Thymus (tissue), 11 donors: ENCODE measurements around the gene RNF166. TPM values are rescaled to one million over a fixed set of nuclear protein-coding genes. Genes with fewer than 3 reads are reported as not detected.
A peak's percentile ranks its signal among the peaks of the same experiment; 100 is the strongest.

Experiments
- DNase-seq, 9 donors: peaks; one replicate each; pipeline ENCODE4 v3.0.0-alpha.2; 2013; ENCODE audit warnings: low spot score in 9 of 9, low read depth in 6 of 9, missing footprints in 1 of 9
- H3K27ac ChIP-seq, 2 donors: one replicate each; pipeline ENCODE4 v1.5.1; 2013; ENCODE audit warnings: control low read depth in 1 of 2, low read depth in 1 of 2, low read length in 1 of 2, mild to moderate bottlenecking in 1 of 2, moderate library complexity in 1 of 2
- H3K27me3 ChIP-seq, 2 donors: one replicate each; pipeline ENCODE4 v1.5.1; 2013; ENCODE audit warnings: low read length in 1 of 2; ENCODE audit not compliant: control insufficient read depth in 2 of 2, insufficient read depth in 1 of 2
- H3K36me3 ChIP-seq, 2 donors: one replicate each; pipeline ENCODE4 v1.5.1; 2013; ENCODE audit warnings: low read length in 1 of 2, mild to moderate bottlenecking in 1 of 2, moderate library complexity in 1 of 2; ENCODE audit not compliant: control insufficient read depth in 2 of 2, insufficient read depth in 2 of 2
- H3K4me1 ChIP-seq, 2 donors: one replicate each; pipeline ENCODE4 v1.5.1; 2013; ENCODE audit warnings: low read length in 2 of 2; ENCODE audit not compliant: control insufficient read depth in 2 of 2, insufficient read depth in 2 of 2
- H3K4me3 ChIP-seq, 2 donors: one replicate each; pipeline ENCODE4 v1.5.1; 2013; ENCODE audit warnings: low read length in 2 of 2, control low read depth in 1 of 2, mild to moderate bottlenecking in 1 of 2
- H3K9me3 ChIP-seq, 2 donors: one replicate each; pipeline ENCODE4 v1.5.1; 2013; ENCODE audit warnings: low read length in 1 of 2, mild to moderate bottlenecking in 1 of 2; ENCODE audit not compliant: control insufficient read depth in 2 of 2, insufficient read depth in 1 of 2
- WGBS: extraction: QIAGEN DNeasy Blood & Tissue Kit; methylation state at CpG from one replicate; pipeline ENCODE4 v1.1.7; 2013; 5-methylcytosine and 5-hydroxymethylcytosine counted together
- polyA plus RNA-seq: library from polyadenylated mRNA; stranded (reverse); fragments of 200-250 nt; gene quantifications from one replicate; pipeline ENCODE4 v1.2.3, GENCODE V29; 2013
- total RNA-seq: library from RNA; stranded (reverse); fragments of 120-200 nt; gene quantifications from one replicate; pipeline ENCODE4 v1.2.4, GENCODE V29; 2013
- donor health status: healthy.

RNF166 gene
- total and polyA plus RNA-seq, 2 donors = 32.6 to 144 TPM

DNA sequence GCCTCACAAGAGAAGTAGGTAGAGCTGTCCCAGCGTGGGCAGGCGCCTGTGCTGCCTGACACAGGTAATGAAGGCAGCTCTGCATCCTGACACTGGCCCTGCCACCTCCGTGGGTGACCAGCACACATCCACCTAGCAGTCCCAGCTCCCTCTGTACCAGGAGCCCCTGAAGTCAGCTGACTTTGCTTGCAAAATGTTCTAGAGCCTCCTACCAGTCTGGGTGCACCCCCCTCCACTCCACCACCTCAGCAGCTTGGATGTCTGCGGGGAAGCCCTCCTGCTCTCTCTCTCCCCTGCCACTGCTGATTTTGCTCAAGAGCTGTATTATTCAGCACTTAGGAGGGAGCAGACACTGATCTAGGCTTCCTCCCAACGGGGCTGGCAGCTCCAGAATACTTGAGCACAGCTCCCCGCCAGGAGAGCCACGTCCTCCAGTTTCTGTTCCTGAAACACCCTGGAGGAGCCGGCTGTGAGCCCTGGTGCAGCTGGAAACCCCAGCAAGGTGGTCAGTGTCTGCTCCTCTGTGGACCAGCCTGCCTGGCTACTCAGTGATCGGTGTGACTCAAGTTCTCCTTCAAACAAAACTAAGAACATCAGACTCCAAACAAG lies 1.0 kb downstream of the RNF166 start:
- H3K4me3 ChIP-seq = peak overlapping the region; percentile 74 to 99
- peak overlapping the region; percentile 15 to 97 for H3K27ac ChIP-seq
- WGBS = 33% methylated on average over 9 of the region's 9 CpGs
- peaks cover 7 to 15% of the 10 kb centered on the region in 2 donors for H3K36me3 ChIP-seq
- H3K4me1 ChIP-seq = peaks cover 46 to 67% of the 10 kb centered on the region in 2 donors
- DNase-seq = peak in 1 of 9 donors; percentile 59
- peaks cover 0 to 2% of the 10 kb centered on the region in 2 donors for H3K9me3 ChIP-seq
- H3K27me3 ChIP-seq = peaks cover 0 to 5% of the 10 kb centered on the region in 2 donors

DNA sequence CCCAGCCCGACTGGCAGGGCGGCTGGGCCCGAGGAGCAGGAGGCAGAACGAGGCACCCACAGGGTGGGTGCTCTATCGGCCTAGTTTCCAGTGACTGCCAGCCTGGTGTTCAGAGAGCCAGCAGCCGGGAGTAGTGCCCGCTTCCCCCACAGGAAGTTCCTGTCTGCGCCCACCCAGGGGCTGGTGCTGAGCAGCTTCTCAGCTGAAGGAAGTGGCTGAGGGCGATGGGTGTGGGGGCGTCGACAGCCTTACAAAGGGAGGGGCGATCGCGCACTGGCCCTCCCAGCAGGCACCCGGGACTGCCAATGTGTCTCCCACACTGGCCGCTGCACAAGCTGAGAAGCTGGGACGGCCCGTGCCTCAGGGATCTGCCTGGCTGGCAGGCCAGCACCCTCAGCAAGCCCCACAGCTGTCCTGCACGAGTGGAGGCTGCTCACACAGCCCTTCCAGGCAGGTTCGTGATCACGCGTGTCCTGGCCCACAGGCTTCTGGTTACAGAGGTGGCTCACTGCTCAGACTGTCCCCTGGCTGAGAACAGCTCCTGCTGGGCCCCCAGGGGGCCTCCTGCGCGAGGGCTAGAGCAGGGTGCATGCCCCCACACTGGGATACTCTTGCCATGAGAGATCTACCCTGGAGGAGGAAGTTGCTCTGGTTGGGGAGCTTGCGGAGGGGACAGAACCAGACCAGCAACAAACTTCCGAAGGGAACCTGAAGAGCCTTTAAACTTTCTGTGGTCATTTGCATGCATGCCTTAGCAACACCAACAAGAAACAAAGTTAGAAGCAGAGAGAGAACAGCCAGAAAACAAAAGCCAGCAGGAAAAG lies 2.5 kb downstream of the RNF166 start:
- Histone ChIP-seq H3K27me3 (peaks cover 0 to 5% of the 10 kb centered on the region in 2 donors), H3K36me3 (peaks cover 22 to 23% of the 10 kb centered on the region in 2 donors), H3K9me3 (peaks cover 2 to 3% of the 10 kb centered on the region in 2 donors), H3K4me1 (peaks cover 51 to 82% of the 10 kb centered on the region in 2 donors), H3K27ac (peak overlapping the region; percentile 95 to 97), H3K4me3 (peak overlapping the region; percentile 56 to 69)
- DNase-seq = peak in 5 of 9 donors; percentile 56 to 89 (median 79)
- WGBS = 6% methylated on average over 26 of the region's 26 CpGs

DNA sequence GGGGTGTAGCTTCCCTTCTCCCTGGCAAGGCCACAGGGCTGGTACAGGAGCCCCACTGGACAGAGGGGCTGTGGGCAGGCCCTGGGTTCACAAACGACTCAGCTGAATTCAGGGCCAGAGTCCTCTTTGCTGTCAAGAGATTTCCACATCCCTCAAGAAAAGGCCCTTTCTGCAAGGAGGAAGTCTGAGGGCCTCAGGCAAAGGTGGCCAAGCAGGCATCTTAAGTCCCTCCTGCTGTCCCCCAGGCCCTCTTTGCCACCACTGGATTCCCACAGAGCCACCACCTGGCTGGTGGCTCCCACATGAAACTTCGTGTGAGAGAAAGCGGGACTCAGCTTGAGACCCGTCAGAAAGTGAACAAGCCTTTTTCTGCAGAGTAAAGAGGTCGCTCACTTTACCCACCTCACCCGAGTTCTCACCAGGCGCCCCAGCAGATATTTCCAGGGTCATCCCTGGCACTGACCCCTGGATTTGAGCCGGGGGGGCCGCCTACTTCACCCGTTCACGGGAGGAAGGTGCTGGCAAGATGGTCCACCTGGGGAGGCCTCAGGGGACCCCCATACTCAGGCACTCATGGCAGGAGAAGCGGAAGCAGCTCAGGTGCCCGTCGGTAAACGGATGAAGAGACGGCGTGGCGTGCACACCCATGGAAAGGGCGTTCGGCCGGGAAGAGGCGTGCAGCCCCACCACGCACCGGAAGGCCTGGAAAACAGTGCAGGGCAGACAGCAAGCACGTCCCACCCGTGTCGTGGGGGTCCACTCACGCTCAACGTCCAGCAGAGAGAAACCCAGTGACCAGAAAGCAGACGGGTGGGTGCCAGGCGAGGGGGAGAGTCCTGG lies 3.6 kb downstream of the RNF166 start:
- H3K4me1 ChIP-seq = peaks cover 51 to 92% of the 10 kb centered on the region in 2 donors
- peaks cover 0 to 5% of the 10 kb centered on the region in 2 donors for H3K27me3 ChIP-seq
- H3K36me3 ChIP-seq = peaks cover 28 to 30% of the 10 kb centered on the region in 2 donors
- peak in 1 of 9 donors; percentile 55 for DNase-seq
- H3K4me3 ChIP-seq = peak overlapping the region; percentile 56 to 69
- WGBS = 67% methylated on average over 31 of the region's 31 CpGs
- H3K27ac ChIP-seq = peak overlapping the region; percentile 95 to 97
- H3K9me3 ChIP-seq = peaks cover 2 to 3% of the 10 kb centered on the region in 2 donors

DNA sequence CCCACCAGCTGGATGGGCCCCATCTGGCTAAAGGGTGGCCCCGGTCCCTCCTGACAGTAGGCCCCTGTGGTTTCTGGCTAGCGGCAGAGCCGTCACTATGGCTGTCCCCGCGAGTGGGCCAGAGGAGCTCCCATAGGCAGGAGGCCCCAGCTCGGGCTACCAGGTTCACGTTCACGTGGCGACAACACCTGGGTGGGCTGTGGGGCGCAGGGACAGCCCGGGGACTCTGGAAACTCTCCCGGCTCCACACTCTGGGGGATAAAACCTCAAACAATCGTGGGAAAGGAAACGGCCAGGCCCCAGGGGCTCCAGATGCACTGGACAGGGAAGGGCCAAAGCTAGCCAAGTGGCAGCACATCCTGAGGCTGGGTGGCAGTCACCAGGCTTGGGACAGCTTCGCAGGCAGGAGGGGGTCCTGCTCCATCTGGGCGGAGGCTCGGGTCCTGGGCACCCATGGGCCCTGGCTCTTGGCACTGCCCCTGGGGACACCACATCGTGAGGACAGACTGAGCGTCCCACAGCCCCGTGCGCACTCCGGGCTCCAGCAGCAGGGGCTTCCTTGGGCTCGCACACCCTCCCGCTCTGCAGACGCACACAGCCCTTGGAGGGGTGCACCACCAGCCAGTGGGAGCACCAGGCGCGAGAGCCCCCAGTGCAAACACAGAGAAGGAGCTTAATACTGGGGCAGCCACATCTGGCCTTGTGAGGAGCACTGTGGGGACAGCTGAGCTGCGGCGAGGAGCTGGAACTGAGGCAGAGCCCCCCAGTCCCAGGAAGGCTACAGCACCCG lies 4.4 kb downstream of the RNF166 start:
- H3K36me3 ChIP-seq = peaks cover 36 to 38% of the 10 kb centered on the region in 2 donors
- peak overlapping the region; percentile 95 to 97 for H3K27ac ChIP-seq
- peaks cover 45 to 87% of the 10 kb centered on the region in 2 donors for H3K4me1 ChIP-seq
- peaks cover 0 to 5% of the 10 kb centered on the region in 2 donors for H3K27me3 ChIP-seq
- peaks cover 2 to 3% of the 10 kb centered on the region in 2 donors for H3K9me3 ChIP-seq
- 42% methylated on average over 30 of the region's 30 CpGs for WGBS
- DNase-seq = peak in 1 of 9 donors; percentile 44
- peak overlapping the region; percentile 56 to 69 for H3K4me3 ChIP-seq

DNA sequence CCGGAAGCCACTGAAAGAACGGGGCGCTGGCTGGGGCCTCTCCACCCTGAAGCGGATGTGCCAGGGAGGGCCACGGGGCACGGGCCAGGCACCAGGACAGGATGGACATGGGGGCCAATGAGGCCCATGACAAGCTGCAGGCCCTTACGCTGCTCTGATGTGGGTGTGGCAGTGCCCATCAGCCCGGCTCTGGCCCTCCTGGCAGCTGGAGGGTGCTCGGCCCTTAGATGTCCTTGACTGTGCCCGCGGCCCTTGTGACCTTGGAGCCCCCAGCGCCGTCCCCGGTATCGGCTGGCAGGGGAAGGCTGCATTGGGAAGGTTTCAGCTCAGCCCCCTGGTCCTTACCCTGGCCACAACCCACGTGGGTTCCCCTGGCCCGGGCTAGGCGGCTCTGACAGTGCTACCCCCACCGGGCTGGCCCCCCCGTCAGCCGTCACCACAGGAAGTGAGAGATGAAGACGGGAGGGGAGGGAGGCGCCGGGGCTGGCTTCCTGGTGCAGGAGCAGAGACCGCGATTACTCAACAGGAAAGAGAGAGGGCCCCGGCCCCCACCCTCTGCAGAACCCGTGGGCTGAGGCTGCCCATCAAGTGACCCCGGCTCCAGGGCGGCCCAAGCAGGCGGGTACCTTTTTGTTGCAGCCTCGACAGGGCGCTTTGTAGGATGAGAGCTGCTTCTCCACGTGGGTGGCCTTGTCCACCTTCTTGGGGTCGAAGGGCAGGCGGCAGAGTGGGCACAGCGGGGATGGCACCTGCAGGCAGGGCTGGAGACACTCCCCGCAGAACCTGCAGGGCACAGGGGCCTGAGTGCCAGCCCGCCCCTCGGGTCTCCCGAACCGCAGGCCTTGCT lies 5.3 kb downstream of the RNF166 start:
- DNase-seq = peak in 8 of 9 donors; percentile 72 to 95 (median 86)
- Histone ChIP-seq H3K27me3 (peaks cover 0 to 5% of the 10 kb centered on the region in 2 donors), H3K4me3 (peak overlapping the region; percentile 56 to 69), H3K36me3 (peaks cover 45 to 47% of the 10 kb centered on the region in 2 donors), H3K27ac (peak overlapping the region; percentile 95 to 97), H3K9me3 (peaks cover 2 to 3% of the 10 kb centered on the region in 2 donors), H3K4me1 (peaks cover 45 to 84% of the 10 kb centered on the region in 2 donors)
- 4% methylated on average over 42 of the region's 42 CpGs for WGBS

DNA sequence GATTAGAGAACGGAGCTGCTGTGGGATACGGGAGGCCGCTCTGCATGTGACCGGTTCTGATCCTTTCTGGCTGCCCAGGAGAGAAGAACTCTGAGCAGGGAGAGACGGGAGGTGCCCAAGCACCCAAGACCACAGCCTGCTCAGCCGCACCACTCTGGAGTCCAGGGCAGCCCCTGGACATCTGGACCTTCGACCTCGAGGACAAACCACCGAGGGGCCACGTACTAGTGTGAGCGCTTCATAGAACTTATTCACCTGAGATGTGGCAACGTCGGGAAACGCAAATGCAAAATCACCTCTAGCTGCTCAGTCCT lies 5.9 kb downstream of the RNF166 start:
- peak overlapping the region; percentile 56 to 69 for H3K4me3 ChIP-seq
- H3K27me3 ChIP-seq = peaks cover 0 to 4% of the 10 kb centered on the region in 2 donors
- no peak for DNase-seq
- peaks cover 2 to 3% of the 10 kb centered on the region in 2 donors for H3K9me3 ChIP-seq
- peaks cover 43 to 80% of the 10 kb centered on the region in 2 donors for H3K4me1 ChIP-seq
- 41% methylated on average over 14 of the region's 14 CpGs for WGBS
- H3K27ac ChIP-seq = peak overlapping the region; percentile 92 to 97
- H3K36me3 ChIP-seq = peaks cover 47 to 52% of the 10 kb centered on the region in 2 donors

DNA sequence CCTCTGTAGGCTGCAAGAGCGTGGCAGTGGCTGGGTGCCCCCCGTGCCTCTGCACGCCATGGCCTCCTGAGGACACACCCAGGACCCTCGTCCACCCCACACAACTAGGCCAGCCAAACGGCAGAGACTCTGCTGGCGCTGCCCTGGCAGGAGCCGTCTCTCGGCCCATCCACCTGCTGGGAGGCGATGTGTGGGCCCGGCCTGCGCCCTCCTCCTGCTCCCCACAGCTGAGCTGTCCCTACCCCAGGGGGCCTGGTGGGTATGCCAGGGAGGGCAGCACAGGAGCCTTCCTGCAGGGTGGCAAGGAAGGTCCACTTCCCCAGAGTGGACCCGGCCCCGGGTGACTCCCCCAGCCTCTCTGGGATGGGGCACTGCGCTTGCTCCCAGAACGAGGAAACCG lies 7.0 kb downstream of the RNF166 start:
- Histone ChIP-seq H3K4me3 (no peak overlapping the region), H3K27ac (no peak overlapping the region), H3K36me3 (peaks cover 49 to 53% of the 10 kb centered on the region in 2 donors), H3K4me1 (peaks cover 34 to 69% of the 10 kb centered on the region in 2 donors), H3K27me3 (no peaks in the 10 kb centered on the region), H3K9me3 (peaks cover 2 to 3% of the 10 kb centered on the region in 2 donors)
- DNase-seq = no peak
- WGBS = 96% methylated on average over 16 of the region's 16 CpGs
